Measurements from ENCODE around the gene ABI3BP. TPM values are rescaled to one million over a fixed set of nuclear protein-coding genes. Genes with fewer than 3 reads are reported as not detected.

ABI3BP gene
- total RNA-seq, 3 donors from 2014 or later = 13.5 to 70.8 (median 47.0) TPM

GRCh38 chr3:100703865-100704264 lies 289.4 kb downstream of the ABI3BP start:
- ATAC-seq (no peak), DNase-seq (no peak)
- intact Hi-C loops (cut with DNase I, micrococcal nuclease) = no loop called here
- Histone ChIP-seq H3K4me1 (ENCODE audit: low read depth) (no peaks in the 10 kb centered on the region), H3K4me3 (no peak overlapping the region), H3K36me3 (ENCODE audit: low read depth) (no peaks in the 10 kb centered on the region), H3K9me3 (no peaks in the 10 kb centered on the region)
- no peak for TF ChIP-seq CTCF (IDR thresholded peaks at IDR 0.05)

- intact Hi-C loops (cut with DNase I, micrococcal nuclease) = no loop called here
- ATAC-seq = no peak
- DNase-seq = no peak
- no peaks in the 10 kb centered on the region for H3K9me3 ChIP-seq
- H3K4me3 ChIP-seq = no peak overlapping the region
- no peaks in the 10 kb centered on the region for H3K36me3 ChIP-seq (ENCODE audit: low read depth)
- TF ChIP-seq CTCF (IDR thresholded peaks at IDR 0.05) = no peak
- H3K4me1 ChIP-seq (ENCODE audit: low read depth) = no peaks in the 10 kb centered on the region
These were observed 290.3 kb downstream of the ABI3BP start for GRCh38 chr3:100702980-100703345.

GRCh38 chr3:100702082-100702979 lies 290.9 kb downstream of the ABI3BP start:
- intact Hi-C loops (cut with DNase I, micrococcal nuclease) = no loop called here
- Histone ChIP-seq H3K4me1 (ENCODE audit: low read depth) (no peaks in the 10 kb centered on the region), H3K36me3 (ENCODE audit: low read depth) (no peaks in the 10 kb centered on the region), H3K4me3 (no peak overlapping the region), H3K9me3 (no peaks in the 10 kb centered on the region)
- ATAC-seq (no peak), DNase-seq (no peak)
- TF ChIP-seq CTCF (IDR thresholded peaks at IDR 0.05) = no peak

- no peaks in the 10 kb centered on the region for H3K9me3 ChIP-seq
- TF ChIP-seq CTCF (IDR thresholded peaks at IDR 0.05) = no peak
- H3K36me3 ChIP-seq (ENCODE audit: low read depth) = no peaks in the 10 kb centered on the region
- no peak overlapping the region for H3K4me3 ChIP-seq
- DNase-seq (no peak), ATAC-seq (no peak)
- intact Hi-C loops (cut with DNase I, micrococcal nuclease) = no loop called here
- H3K4me1 ChIP-seq (ENCODE audit: low read depth) = no peaks in the 10 kb centered on the region
These were observed 292.5 kb downstream of the ABI3BP start for GRCh38 chr3:100700708-100701107.
